Activated naive CD4-positive, alpha-beta T cell treated with anti-CD3 and anti-CD28 coated beads for 36 hours (primary cell): ENCODE data around the gene SLC25A39. TPM values are rescaled to one million over a fixed set of nuclear protein-coding genes. Genes with fewer than 3 reads are reported as not detected.
A peak's percentile ranks its signal among the peaks of the same experiment; 100 is the strongest.
"Not testable (repeated sequence)": the region's sequence is repeated elsewhere in the genome, so short reads cannot be mapped to it uniquely, and the experiment has no call there.

Experiments
- CTCF ChIA-PET: fragments of 350-600 bp; sonication (Branson Sonifier 250); formaldehyde crosslinking; loops from one replicate; lab custom pipeline; 2021; ENCODE audit warnings: antibody characterized with exemption; lab: Charles Lee
- DNase-seq: peaks from one replicate; pipeline ENCODE4 v3.0.0-alpha.2; 2020
- H3K27ac Mint-ChIP-seq: one replicate; pipeline ENCODE4 v1.8.0; 2021; ENCODE audit warnings: mild to moderate bottlenecking, mixed read lengths
- H3K27me3 Mint-ChIP-seq: one replicate; pipeline ENCODE4 v1.8.0; 2021; ENCODE audit warnings: low read depth, mixed read lengths
- H3K36me3 Mint-ChIP-seq: one replicate; pipeline ENCODE4 v1.8.0; 2021; ENCODE audit warnings: low read depth, mixed read lengths
- H3K4me1 Mint-ChIP-seq: one replicate; pipeline ENCODE4 v1.8.0; 2021; ENCODE audit warnings: low read depth, mixed read lengths
- H3K4me3 Mint-ChIP-seq: one replicate; pipeline ENCODE4 v1.8.0; 2021; ENCODE audit warnings: mild to moderate bottlenecking, moderate library complexity, mixed read lengths
- H3K9me3 Mint-ChIP-seq: one replicate; pipeline ENCODE4 v1.8.0; 2021; ENCODE audit warnings: mixed read lengths
- intact Hi-C: fragments of 100-400 bp; cut with micrococcal nuclease; formaldehyde crosslinking; loops from one replicate; pipeline ENCODE4 v1.15.1; 2023
- total RNA-seq, 2 experiments: library from RNA; stranded (reverse); gene quantifications; one replicate each; pipeline ENCODE4 v1.2.3, GENCODE V29; 2021

Gene SLC25A39, protein sequence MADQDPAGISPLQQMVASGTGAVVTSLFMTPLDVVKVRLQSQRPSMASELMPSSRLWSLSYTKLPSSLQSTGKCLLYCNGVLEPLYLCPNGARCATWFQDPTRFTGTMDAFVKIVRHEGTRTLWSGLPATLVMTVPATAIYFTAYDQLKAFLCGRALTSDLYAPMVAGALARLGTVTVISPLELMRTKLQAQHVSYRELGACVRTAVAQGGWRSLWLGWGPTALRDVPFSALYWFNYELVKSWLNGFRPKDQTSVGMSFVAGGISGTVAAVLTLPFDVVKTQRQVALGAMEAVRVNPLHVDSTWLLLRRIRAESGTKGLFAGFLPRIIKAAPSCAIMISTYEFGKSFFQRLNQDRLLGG
- total RNA-seq: 100 to 1,000 TPM; 146 to 149 TPM

GRCh38 chr17:44324571-44325275 lies at the start of gene SLC25A39:
Gene SLC25A39 (minus strand): TSS chr17:44324823. CDS start chr17:44323562, 1,261 bp downstream.
- no peaks in the 10 kb centered on the region for H3K27me3 Mint-ChIP-seq

DNA sequence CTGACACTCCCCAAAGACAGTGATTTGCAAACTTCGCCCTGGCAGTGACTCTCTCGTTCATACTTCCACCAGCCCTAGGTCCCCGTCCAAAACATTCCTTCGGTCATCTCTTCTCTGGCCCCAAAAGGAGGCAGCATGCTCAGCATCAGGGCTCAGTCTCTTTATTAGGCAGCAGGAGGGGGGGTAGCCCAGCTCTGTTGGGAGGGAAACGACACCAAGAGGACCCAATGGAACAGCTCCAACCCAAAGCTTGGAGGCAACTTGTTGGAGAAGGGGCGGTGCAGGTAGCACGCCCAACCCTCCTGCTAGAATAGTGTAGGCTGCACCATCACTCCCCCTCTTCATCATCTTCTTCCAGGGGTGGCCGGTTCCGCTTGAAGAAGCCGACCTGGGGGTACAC lies 47.4 kb upstream of the SLC25A39 start:
- CTCF ChIA-PET: interaction anchor here (1.6 kb wide), 1 partner anchor 9 kb away, joined by 6 read pairs; the partner anchor contains the start of gene FAM171A2

More at GRCh38 chr17:44324571-44325275, at the start of gene SLC25A39:
- intact Hi-C loops: loop anchor here (1.0 to 5.0 kb wide), 4 partner anchors 106 to 257 kb away; partner anchors contain the start of genes HROB and LSM12
- DNase-seq: peak; percentile 93
- CTCF ChIA-PET: interaction anchor here (0.9 to 1.6 kb wide), 3 partner anchors 103 to 115 kb away, joined by 3 read pairs; no protein-coding TSS in a partner anchor
- Mint-ChIP-seq H3K9me3 (no peaks in the 10 kb centered on the region), H3K4me1 (peaks cover 30% of the 10 kb centered on the region), H3K27ac (peak within 1 kb of the TSS; percentile 87), H3K36me3 (peaks cover 1% of the 10 kb centered on the region), H3K4me3 (peak within 1 kb of the TSS; percentile 87)

DNA sequence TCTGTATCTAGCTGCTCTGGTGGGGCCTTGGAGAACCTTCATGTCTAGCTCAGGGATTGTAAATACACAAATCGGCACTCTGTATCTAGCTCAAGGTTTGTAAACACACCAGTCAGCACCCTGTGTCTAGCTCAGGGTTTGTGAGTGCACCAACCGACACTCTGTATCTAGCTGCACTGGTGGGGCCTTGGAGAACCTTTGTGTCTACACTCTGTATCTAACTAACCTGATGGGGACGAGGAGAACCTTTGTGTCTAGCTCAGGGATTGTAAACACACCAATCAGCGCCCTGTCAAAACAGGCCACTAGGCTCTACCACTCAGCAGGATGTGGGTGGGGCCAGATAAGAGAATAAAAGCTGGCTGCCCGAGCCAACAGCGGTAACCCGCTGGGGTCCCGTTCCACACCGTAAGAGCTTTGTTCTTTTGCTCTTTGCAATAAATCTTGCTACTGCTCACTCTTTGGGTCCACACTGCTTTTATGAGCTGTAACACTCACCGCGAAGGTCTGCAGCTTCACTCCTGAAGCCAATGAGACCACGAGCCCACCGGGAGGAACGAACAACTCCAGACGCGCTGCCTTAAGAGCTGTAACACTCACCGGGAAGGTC lies 44.9 kb upstream of the SLC25A39 start:
- H3K9me3 Mint-ChIP-seq, intact Hi-C loops, H3K27ac Mint-ChIP-seq, H3K36me3 Mint-ChIP-seq, H3K4me1 Mint-ChIP-seq: not testable (repeated sequence)
- CTCF ChIA-PET: interaction anchor here (0.7 to 1.0 kb wide), 3 partner anchors 11 to 163 kb away, joined by 3 to 4 read pairs (median 3); no protein-coding TSS in a partner anchor
- peak; percentile 40 for DNase-seq
- Mint-ChIP-seq H3K27me3 (peaks cover 31% of the 10 kb centered on the region), H3K4me3 (peak overlapping the region; percentile 44)

More for the DNA sequence above, 47.4 kb upstream of the SLC25A39 start:
- H3K27me3 Mint-ChIP-seq: peaks cover 30% of the 10 kb centered on the region
- H3K27ac Mint-ChIP-seq: no peak overlapping the region
- intact Hi-C loops: no loop called here
- H3K4me3 Mint-ChIP-seq: no peak overlapping the region
- H3K9me3 Mint-ChIP-seq: no peaks in the 10 kb centered on the region
- DNase-seq: no peak
- no peaks in the 10 kb centered on the region for H3K36me3 Mint-ChIP-seq
- peaks cover 5% of the 10 kb centered on the region for H3K4me1 Mint-ChIP-seq

- CTCF ChIA-PET: interaction anchor here (0.7 to 2.4 kb wide), 3 partner anchors 12 to 23 kb away, joined by 3 to 5 read pairs (median 3); no protein-coding TSS in a partner anchor
- H3K27ac Mint-ChIP-seq, DNase-seq, H3K36me3 Mint-ChIP-seq, H3K4me3 Mint-ChIP-seq, H3K9me3 Mint-ChIP-seq, H3K4me1 Mint-ChIP-seq, intact Hi-C loops: not testable (repeated sequence)
- H3K27me3 Mint-ChIP-seq: peaks cover 28% of the 10 kb centered on the region
Observed at GRCh38 chr17:44368391-44369243, 44.0 kb upstream of the SLC25A39 start.

- Mint-ChIP-seq H3K27me3 (peaks cover 28% of the 10 kb centered on the region), H3K36me3 (no peaks in the 10 kb centered on the region), H3K4me1 (peaks cover 5% of the 10 kb centered on the region), H3K27ac (no peak overlapping the region), H3K4me3 (no peak overlapping the region), H3K9me3 (no peaks in the 10 kb centered on the region)
- DNase-seq: no peak
- CTCF ChIA-PET: interaction anchor here (0.7 to 2.4 kb wide), 4 partner anchors 11 to 321 kb away, joined by 3 to 5 read pairs (median 4); no protein-coding TSS in a partner anchor
- intact Hi-C loops: no loop called here
Observed at GRCh38 chr17:44367231-44367979, 42.8 kb upstream of the SLC25A39 start.

DNA sequence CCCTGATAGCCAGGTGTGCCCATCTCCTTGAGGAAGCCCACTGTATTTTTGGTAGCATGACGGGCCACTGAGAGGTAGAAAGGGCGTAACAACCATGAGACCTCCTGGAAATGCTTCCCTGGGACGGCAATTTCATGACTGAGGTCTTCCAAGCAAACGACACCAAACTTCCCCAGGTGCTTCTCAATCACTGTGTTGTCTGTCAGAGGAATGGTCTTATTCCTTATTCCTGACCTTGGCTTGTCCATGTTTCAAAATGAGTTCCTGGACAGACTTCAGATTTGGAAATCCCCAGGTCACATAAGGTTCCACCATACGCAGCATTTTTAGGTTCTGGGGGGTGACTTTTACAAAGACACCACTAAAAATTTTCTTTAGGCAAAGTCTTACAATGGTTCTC lies 40.4 kb upstream of the SLC25A39 start:
- H3K36me3 Mint-ChIP-seq, H3K9me3 Mint-ChIP-seq, H3K4me3 Mint-ChIP-seq, H3K27ac Mint-ChIP-seq, DNase-seq, intact Hi-C loops, H3K4me1 Mint-ChIP-seq: not testable (repeated sequence)
- CTCF ChIA-PET: interaction anchor here (0.6 to 1.3 kb wide), 3 partner anchors 13 to 155 kb away, joined by 3 to 5 read pairs (median 5); no protein-coding TSS in a partner anchor
- peaks cover 18% of the 10 kb centered on the region for H3K27me3 Mint-ChIP-seq

GRCh38 chr17:44363613-44364159 lies 39.1 kb upstream of the SLC25A39 start, which contains the start of gene FAM171A2:
Gene FAM171A2 (minus strand): TSS chr17:44363853. CDS start chr17:44363714, 139 bp downstream.
- Mint-ChIP-seq H3K4me3 (peak within 1 kb of the TSS; percentile 63), H3K27ac (no peak within 1 kb of the TSS), H3K9me3 (no peaks in the 10 kb centered on the region), H3K4me1 (peaks cover 4% of the 10 kb centered on the region), H3K27me3 (peaks cover 15% of the 10 kb centered on the region), H3K36me3 (no peaks in the 10 kb centered on the region)
- CTCF ChIA-PET: interaction anchor here (0.6 to 2.6 kb wide), 11 partner anchors 9 to 177 kb away, joined by 3 to 13 read pairs (median 4); partner anchors contain the start of gene TMUB2
- peak; percentile 66 for DNase-seq
- intact Hi-C loops: no loop called here

DNA sequence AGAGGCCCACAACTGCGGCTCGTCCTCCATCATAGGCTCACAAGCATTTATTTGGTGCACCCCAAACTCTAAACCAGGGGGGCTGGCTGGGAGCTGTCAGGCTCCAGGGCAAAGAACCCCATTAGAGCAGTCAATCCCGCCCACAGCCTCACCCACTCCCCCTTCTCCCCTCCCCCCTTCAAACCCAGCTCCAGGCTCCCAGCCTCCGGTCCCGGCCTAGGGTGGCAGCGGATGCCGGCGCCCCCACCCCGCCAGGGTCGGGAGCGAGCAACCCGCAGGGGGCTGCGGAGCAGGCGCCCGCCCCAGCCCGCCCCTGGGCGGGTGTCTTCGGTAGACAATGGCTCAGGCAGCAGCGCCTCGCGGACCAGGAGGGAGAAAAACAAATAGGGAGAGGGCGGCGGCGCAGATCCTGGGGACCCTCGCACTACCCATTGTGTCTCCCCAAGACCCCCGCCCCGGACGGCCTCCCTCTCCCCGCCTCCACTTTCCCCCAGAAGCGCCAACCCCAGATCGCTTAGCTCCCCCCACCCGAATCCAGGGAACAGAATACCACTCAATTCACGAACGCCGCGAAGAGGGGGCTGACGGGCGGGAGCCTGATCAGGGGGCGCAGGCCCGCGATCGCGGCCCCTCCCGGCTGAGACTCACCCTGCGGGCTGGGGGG lies 38.5 kb upstream of the SLC25A39 start:
- Mint-ChIP-seq H3K4me3 (peak overlapping the region; percentile 63), H3K9me3 (no peaks in the 10 kb centered on the region), H3K36me3 (no peaks in the 10 kb centered on the region), H3K27ac (no peak overlapping the region), H3K27me3 (peaks cover 15% of the 10 kb centered on the region), H3K4me1 (peaks cover 4% of the 10 kb centered on the region)
- intact Hi-C loops: no loop called here
- CTCF ChIA-PET: interaction anchor here (0.6 to 2.6 kb wide), 11 partner anchors 9 to 177 kb away, joined by 3 to 13 read pairs (median 4); partner anchors contain the start of gene TMUB2
- no peak for DNase-seq

GRCh38 chr17:44362459-44362948 lies 37.9 kb upstream of the SLC25A39 start:
- H3K27ac Mint-ChIP-seq: no peak overlapping the region
- CTCF ChIA-PET: interaction anchor here (1.1 to 2.6 kb wide), 3 partner anchors 13 to 105 kb away, joined by 3 to 13 read pairs (median 5); no protein-coding TSS in a partner anchor
- no peak for DNase-seq
- no peaks in the 10 kb centered on the region for H3K9me3 Mint-ChIP-seq
- peaks cover 4% of the 10 kb centered on the region for H3K4me1 Mint-ChIP-seq
- intact Hi-C loops: no loop called here
- H3K4me3 Mint-ChIP-seq: no peak overlapping the region
- no peaks in the 10 kb centered on the region for H3K36me3 Mint-ChIP-seq
- H3K27me3 Mint-ChIP-seq: peaks cover 15% of the 10 kb centered on the region
